GM06990 (cell line): ENCODE data around the gene IDUA.

Experiments used
- DNase-seq: peaks from one replicate; pipeline ENCODE4 v3.0.0-alpha.2; 2011; ENCODE audit not compliant: insufficient read length; ENCODE audit errors: extremely low read depth
- H3K27me3 ChIP-seq: replicated peaks from 2 replicates; pipeline ENCODE4 v1.6.0; 2011; ENCODE audit warnings: low read length; ENCODE audit not compliant: control insufficient read depth, insufficient read depth
- H3K36me3 ChIP-seq: 2 replicates; pipeline ENCODE4 v1.5.1; 2011; ENCODE audit warnings: low read length; ENCODE audit not compliant: control insufficient read depth, insufficient read depth
- H3K4me3 ChIP-seq: replicated peaks from 2 replicates; pipeline ENCODE4 v1.5.1; 2011; ENCODE audit warnings: low read depth, mild to moderate bottlenecking, control low read depth, low read length
- CTCF ChIP-seq: IDR thresholded peaks from 2 replicates; pipeline ENCODE4 v1.5.1; 2011; ENCODE audit warnings: low read length, control low read depth, mild to moderate bottlenecking, inconsistent platforms; ENCODE audit not compliant: insufficient read depth, poor library complexity, severe bottlenecking

The IDUA gene

DNA sequence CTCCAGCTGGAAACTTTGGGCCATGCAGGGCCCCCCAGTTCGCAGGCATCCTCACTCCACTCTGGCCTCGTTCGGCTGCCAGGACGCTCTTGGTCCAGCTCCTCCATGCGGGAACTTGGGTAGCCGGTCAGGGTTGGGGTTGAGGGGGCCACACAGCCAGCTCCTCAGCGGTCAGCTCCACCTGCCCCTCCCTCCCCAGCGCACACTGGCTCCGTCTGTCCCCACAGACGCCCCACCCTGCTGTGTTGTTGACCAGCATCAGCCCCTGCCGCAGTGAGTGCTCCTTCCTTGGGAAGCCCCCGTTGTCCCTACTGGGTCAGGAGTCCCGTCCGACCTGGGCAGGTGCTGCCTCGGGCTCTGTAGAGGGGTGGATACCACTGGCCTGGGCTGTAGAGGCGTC, 30.4 kb downstream of the IDUA start:
- H3K4me3 ChIP-seq = no peak overlapping the region
- no peak for TF ChIP-seq CTCF
- no peaks in the 10 kb centered on the region for H3K36me3 ChIP-seq
- H3K27me3 ChIP-seq = no peaks in the 10 kb centered on the region
- no peak for DNase-seq

DNA sequence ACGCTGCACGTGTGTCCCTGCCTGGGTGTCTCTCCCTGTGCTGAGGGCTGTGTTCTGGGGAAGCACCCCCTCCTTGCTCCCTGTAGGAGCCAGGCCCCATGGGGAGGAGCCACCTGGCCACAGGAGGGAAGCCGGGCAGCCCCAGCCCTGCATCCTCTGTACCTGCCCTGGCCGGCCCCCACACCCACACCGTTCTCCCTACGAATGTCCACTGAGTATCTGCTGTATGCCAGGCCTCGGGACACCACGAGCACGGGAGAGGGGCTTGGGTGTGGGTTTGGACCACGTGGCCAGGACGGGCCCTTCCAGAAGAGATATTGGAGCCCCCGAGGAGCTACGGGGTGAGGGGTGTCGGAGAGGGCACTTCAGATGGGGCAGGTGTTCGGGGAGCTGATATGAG, 30.9 kb downstream of the IDUA start:
- DNase-seq = no peak
- H3K4me3 ChIP-seq = no peak overlapping the region

GRCh38 chr4:1018147-1019020, 31.5 kb downstream of the IDUA start:
- DNase-seq = no peak
- Histone ChIP-seq H3K36me3 (no peaks in the 10 kb centered on the region), H3K27me3 (no peaks in the 10 kb centered on the region), H3K4me3 (no peak overlapping the region)
- no peak for TF ChIP-seq CTCF

More for the DNA sequence above, 30.9 kb downstream of the IDUA start:
- no peaks in the 10 kb centered on the region for H3K27me3 ChIP-seq
- H3K36me3 ChIP-seq = no peaks in the 10 kb centered on the region
- no peak for TF ChIP-seq CTCF

DNA sequence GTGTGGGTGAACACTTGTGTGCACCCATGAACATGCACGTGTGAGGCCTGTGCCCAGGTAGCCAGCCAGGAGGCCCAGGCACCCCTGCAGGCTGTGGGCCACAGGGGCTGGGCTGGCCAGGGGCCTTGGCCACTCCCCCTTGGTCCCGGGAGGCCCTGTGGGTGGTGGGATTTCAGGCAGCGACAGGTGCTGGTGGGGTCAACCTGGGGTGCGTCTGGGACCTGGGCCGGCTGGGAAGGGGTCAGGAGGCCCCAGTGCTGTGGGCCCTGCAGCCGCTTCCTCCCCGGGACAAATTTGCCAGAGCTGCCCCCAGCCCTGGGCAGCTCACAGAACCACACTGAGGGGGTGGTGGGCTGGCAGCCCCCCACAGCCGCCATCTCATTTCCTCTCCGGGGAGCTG, 32.5 kb downstream of the IDUA start:
- TF ChIP-seq CTCF = no peak
- no peak for DNase-seq
- Histone ChIP-seq H3K36me3 (no peaks in the 10 kb centered on the region), H3K4me3 (no peak overlapping the region), H3K27me3 (no peaks in the 10 kb centered on the region)

DNA sequence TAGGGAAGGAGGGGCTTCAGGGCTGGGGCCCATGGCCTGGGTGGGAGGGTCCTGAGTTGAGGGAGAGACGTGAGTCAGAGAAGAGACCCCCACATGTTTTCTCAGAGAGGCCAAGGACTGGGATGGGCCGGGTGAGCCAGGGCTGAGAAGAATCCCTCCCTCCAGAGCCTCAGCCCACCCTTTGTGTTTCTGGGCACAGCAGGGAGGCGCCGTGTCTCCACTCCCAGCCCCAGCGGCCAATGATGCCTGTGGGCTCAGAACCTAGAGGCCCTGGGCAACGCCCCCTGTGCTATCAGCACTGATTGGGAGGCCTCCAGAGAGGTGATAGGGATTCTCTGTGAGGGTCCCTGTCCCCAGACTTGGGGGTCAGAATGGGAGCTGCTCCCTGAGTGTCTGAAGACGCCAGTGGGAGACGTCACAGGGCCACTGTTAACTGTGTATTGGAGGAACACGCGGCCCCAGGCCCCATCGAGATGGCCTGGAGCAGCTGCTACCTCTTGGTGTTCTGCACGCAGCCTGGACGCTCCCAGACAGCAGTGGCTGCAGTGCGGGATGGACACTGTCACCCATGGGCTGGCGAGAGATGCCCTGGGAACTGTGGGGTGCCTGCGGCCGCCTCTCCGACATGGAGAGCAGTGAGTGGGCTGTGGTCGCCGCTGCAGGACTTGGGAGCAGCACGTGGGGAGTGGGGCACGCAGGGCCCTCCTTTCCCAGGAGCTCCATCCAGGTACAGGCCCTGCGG, 33.1 kb downstream of the IDUA start:
- Histone ChIP-seq H3K4me3 (no peak overlapping the region), H3K36me3 (no peaks in the 10 kb centered on the region), H3K27me3 (no peaks in the 10 kb centered on the region)
- DNase-seq = no peak
- no peak for TF ChIP-seq CTCF
